Stimulated activated CD4-positive, alpha-beta T cell treated with anti-CD3 and anti-CD28 coated beads, Interleukin-1b, Interleukin-23, amount 100 ng/mL, for 1 hour (primary cell): Measurements from ENCODE around the gene CCL20.
"Not testable (repeated sequence)": the region's sequence is repeated elsewhere in the genome, so short reads cannot be mapped to it uniquely, and the experiment has no call there.

Source experiments
- DNase-seq, 2 donors: peaks; one replicate each; pipeline ENCODE4 v3.0.0-alpha.2; 2020; ENCODE audit warnings: low read depth in 2 of 2

Gene CCL20

GRCh38 chr2:227834423-227834822, 20.8 kb downstream of the CCL20 start:
- no peak for DNase-seq

GRCh38 chr2:227834916-227835650, 21.4 kb downstream of the CCL20 start:
- DNase-seq, result no peak

GRCh38 chr2:227839339-227840129, 25.9 kb downstream of the CCL20 start:
- not testable (repeated sequence) for DNase-seq

- DNase-seq, result no peak
Measured at GRCh38 chr2:227846831-227847230, 33.2 kb downstream of the CCL20 start.

- no peak for DNase-seq
Measured at GRCh38 chr2:227848146-227848545, 34.5 kb downstream of the CCL20 start.

- DNase-seq, result no peak
Measured at GRCh38 chr2:227848586-227848985, 34.9 kb downstream of the CCL20 start.

- DNase-seq, result no peak
Measured at GRCh38 chr2:227849906-227850305, 36.3 kb downstream of the CCL20 start.

- DNase-seq, result no peak
Measured at GRCh38 chr2:227853204-227853629, 39.6 kb downstream of the CCL20 start.

GRCh38 chr2:227853765-227854271, 40.2 kb downstream of the CCL20 start:
- DNase-seq, result no peak

- DNase-seq, result no peak
Measured at GRCh38 chr2:227855440-227855839, 41.8 kb downstream of the CCL20 start.

GRCh38 chr2:227856697-227857096, 43.1 kb downstream of the CCL20 start:
- DNase-seq, result no peak

GRCh38 chr2:227860221-227860641, 46.6 kb downstream of the CCL20 start:
- no peak for DNase-seq

- no peak for DNase-seq
Measured at GRCh38 chr2:227861011-227861410, 47.4 kb downstream of the CCL20 start.

GRCh38 chr2:227862227-227862740, 48.6 kb downstream of the CCL20 start:
- no peak for DNase-seq

- DNase-seq, result no peak
Measured at GRCh38 chr2:227862741-227863588, 49.3 kb downstream of the CCL20 start.

GRCh38 chr2:227864161-227864756, 50.6 kb downstream of the CCL20 start:
- no peak for DNase-seq

GRCh38 chr2:227865291-227865690, 51.6 kb downstream of the CCL20 start:
- no peak for DNase-seq
